ENCODE results near the gene IL1RAP.

GRCh38 chr3:190492129-190492528 lies 21.8 kb upstream of the IL1RAP start:
- TF ChIP-seq, protein P1, sequence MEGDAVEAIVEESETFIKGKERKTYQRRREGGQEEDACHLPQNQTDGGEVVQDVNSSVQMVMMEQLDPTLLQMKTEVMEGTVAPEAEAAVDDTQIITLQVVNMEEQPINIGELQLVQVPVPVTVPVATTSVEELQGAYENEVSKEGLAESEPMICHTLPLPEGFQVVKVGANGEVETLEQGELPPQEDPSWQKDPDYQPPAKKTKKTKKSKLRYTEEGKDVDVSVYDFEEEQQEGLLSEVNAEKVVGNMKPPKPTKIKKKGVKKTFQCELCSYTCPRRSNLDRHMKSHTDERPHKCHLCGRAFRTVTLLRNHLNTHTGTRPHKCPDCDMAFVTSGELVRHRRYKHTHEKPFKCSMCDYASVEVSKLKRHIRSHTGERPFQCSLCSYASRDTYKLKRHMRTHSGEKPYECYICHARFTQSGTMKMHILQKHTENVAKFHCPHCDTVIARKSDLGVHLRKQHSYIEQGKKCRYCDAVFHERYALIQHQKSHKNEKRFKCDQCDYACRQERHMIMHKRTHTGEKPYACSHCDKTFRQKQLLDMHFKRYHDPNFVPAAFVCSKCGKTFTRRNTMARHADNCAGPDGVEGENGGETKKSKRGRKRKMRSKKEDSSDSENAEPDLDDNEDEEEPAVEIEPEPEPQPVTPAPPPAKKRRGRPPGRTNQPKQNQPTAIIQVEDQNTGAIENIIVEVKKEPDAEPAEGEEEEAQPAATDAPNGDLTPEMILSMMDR (conservative IDR thresholded peaks at IDR 0.05; ENCODE audit: low read length) = no peak
- no peak for TF ChIP-seq EZH2phosphoT487 (IDR thresholded peaks at IDR 0.05; ENCODE audit: borderline replicate concordance, low read depth, low read length)
